Glutamatergic neuron (in vitro differentiated cells): Measurements from ENCODE around the gene PPP2R2C. TPM values are rescaled to one million over a fixed set of nuclear protein-coding genes. Genes with fewer than 3 reads are reported as not detected.

ENCODE experiments used
- DNase-seq: peaks from one replicate; pipeline ENCODE4 v3.0.0; 2022
- H3K27ac Mint-ChIP-seq: one replicate; pipeline ENCODE4 v1.8.0; 2020; ENCODE audit warnings: mild to moderate bottlenecking, mixed read lengths, inconsistent platforms; ENCODE audit not compliant: unreplicated experiment
- H3K27me3 Mint-ChIP-seq: one replicate; pipeline ENCODE4 v1.8.0; 2020; ENCODE audit warnings: mild to moderate bottlenecking, moderate library complexity, mixed read lengths, inconsistent platforms; ENCODE audit not compliant: unreplicated experiment
- H3K36me3 Mint-ChIP-seq: one replicate; pipeline ENCODE4 v1.8.0; 2020; ENCODE audit warnings: mild to moderate bottlenecking, mixed read lengths, inconsistent platforms; ENCODE audit not compliant: unreplicated experiment
- H3K4me1 Mint-ChIP-seq: one replicate; pipeline ENCODE4 v1.8.0; 2020; ENCODE audit warnings: mild to moderate bottlenecking, low read depth, mixed read lengths, inconsistent platforms; ENCODE audit not compliant: unreplicated experiment
- H3K4me3 Mint-ChIP-seq: one replicate; pipeline ENCODE4 v1.8.0; 2020; ENCODE audit warnings: mild to moderate bottlenecking, mixed read lengths, inconsistent platforms; ENCODE audit not compliant: unreplicated experiment
- H3K9me3 Mint-ChIP-seq: one replicate; pipeline ENCODE4 v1.8.0; 2020; ENCODE audit warnings: mild to moderate bottlenecking, moderate library complexity, mixed read lengths, inconsistent platforms; ENCODE audit not compliant: unreplicated experiment
- total RNA-seq: library from RNA; stranded (reverse); fragmentation: NEBNext Ultra II Directional; extraction: Animal tissue kit (Norgen Biotek cat#: 25700); gene quantifications from one replicate; pipeline ENCODE4 v1.2.1, GENCODE V29; 2021; ENCODE audit not compliant: unreplicated experiment
- TF ChIP-seq, protein P1 (sequence below): fragments of 200-600 bp; sonication (generic); IDR thresholded peaks from one replicate; pipeline ENCODE4 v1.5.0; 2021; ENCODE audit not compliant: partially characterized antibody, unreplicated experiment

The PPP2R2C gene
- total RNA-seq, 1 donor from 2014 or later = 9.4 TPM

DNA sequence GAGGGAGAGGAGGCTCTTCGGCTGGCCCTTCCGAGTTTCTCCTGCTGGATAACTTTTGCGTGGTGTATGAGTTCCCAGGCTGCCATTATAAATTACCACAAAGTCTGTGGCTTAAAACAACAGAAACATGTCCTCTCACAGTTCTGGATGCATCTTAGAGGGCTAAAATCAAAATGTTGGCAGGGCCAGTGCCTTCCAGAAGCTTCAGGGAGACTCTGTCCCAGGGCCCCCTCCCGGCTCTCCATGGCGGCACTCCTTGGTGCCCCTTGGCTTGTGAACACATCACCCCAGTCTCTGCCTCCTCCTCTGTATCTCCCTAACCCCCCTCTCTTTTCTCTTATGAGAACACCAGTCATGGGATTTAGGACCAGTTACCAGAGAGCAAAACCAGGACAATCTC, 23.3 kb upstream of the PPP2R2C start:
- H3K4me3 Mint-ChIP-seq = no peak overlapping the region
- TF ChIP-seq, protein P1, sequence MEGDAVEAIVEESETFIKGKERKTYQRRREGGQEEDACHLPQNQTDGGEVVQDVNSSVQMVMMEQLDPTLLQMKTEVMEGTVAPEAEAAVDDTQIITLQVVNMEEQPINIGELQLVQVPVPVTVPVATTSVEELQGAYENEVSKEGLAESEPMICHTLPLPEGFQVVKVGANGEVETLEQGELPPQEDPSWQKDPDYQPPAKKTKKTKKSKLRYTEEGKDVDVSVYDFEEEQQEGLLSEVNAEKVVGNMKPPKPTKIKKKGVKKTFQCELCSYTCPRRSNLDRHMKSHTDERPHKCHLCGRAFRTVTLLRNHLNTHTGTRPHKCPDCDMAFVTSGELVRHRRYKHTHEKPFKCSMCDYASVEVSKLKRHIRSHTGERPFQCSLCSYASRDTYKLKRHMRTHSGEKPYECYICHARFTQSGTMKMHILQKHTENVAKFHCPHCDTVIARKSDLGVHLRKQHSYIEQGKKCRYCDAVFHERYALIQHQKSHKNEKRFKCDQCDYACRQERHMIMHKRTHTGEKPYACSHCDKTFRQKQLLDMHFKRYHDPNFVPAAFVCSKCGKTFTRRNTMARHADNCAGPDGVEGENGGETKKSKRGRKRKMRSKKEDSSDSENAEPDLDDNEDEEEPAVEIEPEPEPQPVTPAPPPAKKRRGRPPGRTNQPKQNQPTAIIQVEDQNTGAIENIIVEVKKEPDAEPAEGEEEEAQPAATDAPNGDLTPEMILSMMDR = no peak
- no peak overlapping the region for H3K27ac Mint-ChIP-seq
- H3K4me1 Mint-ChIP-seq = peaks cover 12% of the 10 kb centered on the region
- H3K27me3 Mint-ChIP-seq = peaks cover 8% of the 10 kb centered on the region
- no peak for DNase-seq
- H3K36me3 Mint-ChIP-seq = no peaks in the 10 kb centered on the region
- H3K9me3 Mint-ChIP-seq = peaks cover 4% of the 10 kb centered on the region

DNA sequence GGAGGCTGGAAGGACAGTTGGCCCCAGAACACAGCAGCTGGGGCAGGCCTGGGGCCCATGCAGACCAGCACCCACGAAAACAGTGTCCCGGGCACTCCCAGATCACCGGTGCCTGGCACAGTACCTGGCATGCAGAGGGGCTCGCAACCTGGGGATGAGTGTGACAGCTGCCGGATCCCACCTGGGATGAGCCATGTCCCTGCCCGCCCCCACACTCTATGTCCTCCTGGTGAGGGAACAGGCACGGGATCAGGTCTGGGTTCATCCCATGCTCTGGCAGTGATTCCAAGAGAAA, 22.8 kb upstream of the PPP2R2C start:
- H3K4me1 Mint-ChIP-seq = peaks cover 16% of the 10 kb centered on the region
- H3K27me3 Mint-ChIP-seq = peaks cover 8% of the 10 kb centered on the region
- no peaks in the 10 kb centered on the region for H3K36me3 Mint-ChIP-seq
- no peak for DNase-seq
- TF ChIP-seq, protein P1 = no peak
- no peak overlapping the region for H3K4me3 Mint-ChIP-seq
- H3K27ac Mint-ChIP-seq = no peak overlapping the region
- H3K9me3 Mint-ChIP-seq = peaks cover 4% of the 10 kb centered on the region

DNA sequence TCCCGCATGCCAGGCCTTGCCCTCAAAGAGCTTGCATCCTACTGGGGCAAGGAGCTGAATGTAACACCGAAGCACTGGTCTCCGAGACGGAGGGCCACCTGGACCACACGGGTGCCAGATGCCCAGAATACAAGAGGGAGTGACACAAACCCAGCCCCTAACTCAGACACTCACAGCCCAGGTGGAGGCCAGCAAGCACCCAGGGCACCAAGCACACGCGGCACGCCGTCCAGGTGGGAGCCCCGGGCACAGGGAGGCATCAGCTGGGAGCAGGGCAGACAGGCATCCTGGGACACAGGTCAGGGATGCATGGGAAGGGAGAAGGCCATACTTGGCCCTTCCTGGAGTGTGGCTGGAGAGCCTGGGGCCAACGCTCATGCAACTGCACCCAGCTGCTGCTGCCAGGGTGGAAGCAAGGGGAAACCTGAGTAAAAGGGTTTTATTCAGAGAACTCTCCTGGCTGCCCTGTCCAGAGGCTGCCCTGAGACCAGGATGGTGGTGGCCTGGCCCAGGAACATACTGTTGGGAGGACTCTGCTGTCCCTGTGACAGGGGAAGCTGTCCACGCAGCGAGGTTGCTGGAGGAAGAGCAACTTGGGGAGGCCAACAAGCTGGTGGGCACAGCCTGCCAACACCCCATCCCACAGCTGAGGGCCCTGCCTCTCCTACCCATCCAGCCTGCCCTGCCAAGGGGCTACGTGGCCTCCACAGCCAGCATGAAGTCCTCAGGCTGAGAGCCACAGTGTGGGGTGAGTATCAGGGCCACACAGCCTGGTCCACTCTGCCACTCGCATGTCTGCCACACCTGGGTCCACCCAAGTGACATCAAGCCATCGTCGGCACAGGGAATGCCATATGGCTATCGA, 22.2 kb upstream of the PPP2R2C start:
- Mint-ChIP-seq H3K4me1 (peaks cover 20% of the 10 kb centered on the region), H3K4me3 (no peak overlapping the region), H3K27me3 (peaks cover 8% of the 10 kb centered on the region), H3K36me3 (no peaks in the 10 kb centered on the region), H3K9me3 (peaks cover 3% of the 10 kb centered on the region), H3K27ac (peak overlapping the region; percentile 15)
- TF ChIP-seq, protein P1 = no peak
- DNase-seq = no peak

DNA sequence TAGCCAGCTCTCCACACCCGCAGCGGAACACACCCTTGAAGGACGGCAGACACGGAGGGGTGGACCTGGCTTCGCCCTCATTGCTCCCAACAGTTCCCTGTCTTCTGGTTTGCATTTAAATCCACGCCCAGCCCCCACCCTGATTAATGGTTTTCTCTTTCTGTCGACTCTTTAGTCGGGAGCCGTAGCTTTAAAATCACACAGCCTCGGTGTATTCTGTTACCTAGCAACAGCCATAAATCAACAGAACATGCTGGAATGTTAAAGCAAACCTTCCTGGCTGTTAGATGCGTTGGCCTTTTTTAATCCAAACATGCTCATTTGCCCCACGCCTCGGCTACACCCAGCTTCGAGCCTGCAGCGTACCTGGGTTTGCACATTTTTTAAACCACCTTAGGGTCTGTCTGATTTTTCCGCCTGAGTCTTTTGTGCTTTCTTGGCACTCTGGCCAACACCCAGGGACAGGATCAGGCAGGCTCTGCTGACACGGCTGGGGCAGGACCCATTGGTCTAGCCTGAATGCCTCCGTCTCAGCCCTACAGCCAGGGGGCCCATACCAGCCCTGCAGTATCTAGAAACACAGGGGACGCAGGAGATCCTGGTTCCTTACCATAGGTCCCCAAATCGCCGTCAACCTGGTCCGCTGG, 21.4 kb upstream of the PPP2R2C start:
- H3K27ac Mint-ChIP-seq = no peak overlapping the region
- TF ChIP-seq, protein P1 = no peak
- H3K36me3 Mint-ChIP-seq = no peaks in the 10 kb centered on the region
- H3K4me1 Mint-ChIP-seq = peaks cover 24% of the 10 kb centered on the region
- H3K4me3 Mint-ChIP-seq = no peak overlapping the region
- peaks cover 3% of the 10 kb centered on the region for H3K9me3 Mint-ChIP-seq
- DNase-seq = no peak
- peaks cover 8% of the 10 kb centered on the region for H3K27me3 Mint-ChIP-seq
